H9 (cell line): ENCODE measurements around the gene WDR73. TPM values are rescaled to one million over a fixed set of nuclear protein-coding genes. Genes with fewer than 3 reads are reported as not detected.

Experiments used
- DNase-seq: peaks from one replicate; pipeline ENCODE4 v3.0.0-alpha.2; 2017
- H2AFZ ChIP-seq: one replicate; pipeline ENCODE4 v1.6.1; 2013; ENCODE audit warnings: mild to moderate bottlenecking, low read length, control low read depth, moderate library complexity
- H2AK5ac ChIP-seq: 2 replicates; pipeline ENCODE4 v1.6.1; 2013; ENCODE audit warnings: low read length, control low read depth, mixed read lengths; ENCODE audit not compliant: insufficient read length
- H2BK120ac ChIP-seq: one replicate; pipeline ENCODE4 v1.6.1; 2013; ENCODE audit warnings: low read depth, mild to moderate bottlenecking, low read length, control low read depth, inconsistent platforms; ENCODE audit not compliant: poor library complexity, severe bottlenecking
- H2BK12ac ChIP-seq: 2 replicates; pipeline ENCODE4 v1.6.1; 2013; ENCODE audit warnings: low read length, control low read depth, mixed read lengths, low read depth; ENCODE audit not compliant: insufficient read length
- H2BK15ac ChIP-seq: 2 replicates; pipeline ENCODE4 v1.6.1; 2013; ENCODE audit warnings: low read depth, low read length, control low read depth
- H2BK20ac ChIP-seq: one replicate; pipeline ENCODE4 v1.6.1; 2013; ENCODE audit warnings: low read depth, mild to moderate bottlenecking, low read length, control low read depth, inconsistent platforms; ENCODE audit not compliant: poor library complexity, severe bottlenecking
- H2BK5ac ChIP-seq: 2 replicates; pipeline ENCODE4 v1.6.1; 2013; ENCODE audit warnings: low read length, control low read depth, mixed read lengths; ENCODE audit not compliant: insufficient read length
- H3K14ac ChIP-seq: 2 replicates; pipeline ENCODE4 v1.6.1; 2013; ENCODE audit warnings: low read length, control low read depth; ENCODE audit not compliant: insufficient read depth
- H3K18ac ChIP-seq: 2 replicates; pipeline ENCODE4 v1.6.1; 2013; ENCODE audit warnings: low read depth, mild to moderate bottlenecking, mixed read lengths, low read length, control low read depth; ENCODE audit not compliant: insufficient read length
- H3K23ac ChIP-seq: 2 replicates; pipeline ENCODE4 v1.6.1; 2013; ENCODE audit warnings: low read length, control low read depth, mixed read lengths, low read depth; ENCODE audit not compliant: insufficient read length
- H3K23me2 ChIP-seq: 2 replicates; pipeline ENCODE4 v1.6.1; 2013; ENCODE audit warnings: low read depth, mild to moderate bottlenecking, mixed read lengths, low read length, control low read depth; ENCODE audit not compliant: insufficient read length, poor library complexity, severe bottlenecking
- H3K27ac ChIP-seq: 2 replicates; pipeline ENCODE4 v1.5.1; 2013; ENCODE audit warnings: low read length, control low read depth, mixed read lengths, low read depth; ENCODE audit not compliant: insufficient read length
- H3K27me3 ChIP-seq: 2 replicates; pipeline ENCODE4 v1.6.1; 2013; ENCODE audit warnings: low read length, control low read depth, inconsistent platforms; ENCODE audit not compliant: insufficient read depth
- H3K4ac ChIP-seq: 2 replicates; pipeline ENCODE4 v1.6.1; 2013; ENCODE audit warnings: low read depth, mild to moderate bottlenecking, control low read depth, inconsistent platforms, low read length, moderate library complexity
- H3K4me1 ChIP-seq: 2 replicates; pipeline ENCODE4 v1.6.1; 2013; ENCODE audit warnings: low read length, control low read depth, inconsistent platforms; ENCODE audit not compliant: insufficient read depth
- H3K4me2 ChIP-seq: 2 replicates; pipeline ENCODE4 v1.6.1; 2013; ENCODE audit warnings: low read length, control low read depth, mixed read lengths; ENCODE audit not compliant: insufficient read length, insufficient read depth
- H3K56ac ChIP-seq: 2 replicates; pipeline ENCODE4 v1.6.1; 2013; ENCODE audit warnings: low read depth, mild to moderate bottlenecking, mixed read lengths, low read length, control low read depth; ENCODE audit not compliant: insufficient read length
- H3K79me1 ChIP-seq: 2 replicates; pipeline ENCODE4 v1.6.1; 2013; ENCODE audit warnings: low read depth, mild to moderate bottlenecking, moderate library complexity, low read length, control low read depth, inconsistent platforms; ENCODE audit not compliant: insufficient read depth, poor library complexity, severe bottlenecking
- H3K79me2 ChIP-seq: 2 replicates; pipeline ENCODE4 v1.6.1; 2013; ENCODE audit warnings: low read length, control low read depth, inconsistent platforms; ENCODE audit not compliant: insufficient read depth
- H3K9ac ChIP-seq: 2 replicates; pipeline ENCODE4 v1.6.1; 2013; ENCODE audit warnings: low read length, control low read depth, mixed read lengths; ENCODE audit not compliant: insufficient read length; ENCODE audit errors: extremely low read depth
- H3K9me3 ChIP-seq: one replicate; pipeline ENCODE4 v1.6.1; 2013; ENCODE audit warnings: low read depth, low read length, inconsistent platforms; ENCODE audit not compliant: control insufficient read depth
- H3T11ph ChIP-seq: one replicate; pipeline ENCODE4 v1.6.1; 2013; ENCODE audit warnings: mild to moderate bottlenecking, low read length, control low read depth, inconsistent platforms
- H4K20me1 ChIP-seq: one replicate; pipeline ENCODE4 v1.6.1; 2013; ENCODE audit not compliant: control insufficient read depth, insufficient read length, insufficient read depth
- H4K5ac ChIP-seq: 2 replicates; pipeline ENCODE4 v1.6.1; 2013; ENCODE audit warnings: low read depth, mild to moderate bottlenecking, mixed read lengths, low read length, control low read depth; ENCODE audit not compliant: insufficient read length
- H4K8ac ChIP-seq: replicated peaks from 2 replicates; pipeline ENCODE4 v1.6.1; 2013; ENCODE audit warnings: low read length, control low read depth, mixed read lengths, low read depth; ENCODE audit not compliant: insufficient read length
- H4K91ac ChIP-seq: 2 replicates; pipeline ENCODE4 v1.6.1; 2013; ENCODE audit warnings: low read depth, mild to moderate bottlenecking, moderate library complexity, mixed read lengths, low read length, control low read depth; ENCODE audit not compliant: insufficient read length
- H3K27ac Mint-ChIP-seq, 3 experiments: 2 replicates in 2 of 3; 3 replicates in 1 of 3; pipeline ENCODE4 v1.8.0; 2020 to 2021; ENCODE audit warnings: mixed read lengths in 3 of 3, mild to moderate bottlenecking in 1 of 3, moderate library complexity in 1 of 3
- H3K27me3 Mint-ChIP-seq: 2 replicates; pipeline ENCODE4 v1.8.0; 2021; ENCODE audit warnings: low read depth, mild to moderate bottlenecking, moderate library complexity, mixed read lengths
- H3K36me3 Mint-ChIP-seq, 3 experiments: 2 replicates in 2 of 3; 3 replicates in 1 of 3; pipeline ENCODE4 v1.8.0; 2020 to 2021; ENCODE audit warnings: low read depth in 3 of 3, mixed read lengths in 3 of 3; ENCODE audit not compliant: insufficient read depth in 1 of 3
- H3K4me1 Mint-ChIP-seq, 2 experiments: 2 replicates each; pipeline ENCODE4 v1.8.0; 2020; ENCODE audit warnings: mixed read lengths in 2 of 2
- H3K4me3 Mint-ChIP-seq, 2 experiments: 2 replicates in 1 of 2; 3 replicates in 1 of 2; pipeline ENCODE4 v1.8.0; 2020 to 2021; ENCODE audit warnings: mild to moderate bottlenecking in 2 of 2, mixed read lengths in 2 of 2, moderate library complexity in 1 of 2
- H3K9me3 Mint-ChIP-seq, 2 experiments: 2 replicates in 1 of 2; 3 replicates in 1 of 2; pipeline ENCODE4 v1.8.0; 2020; ENCODE audit warnings: mild to moderate bottlenecking in 2 of 2, mixed read lengths in 2 of 2, moderate library complexity in 1 of 2
- CTCF ChIP-seq: fragments of 200-600 bp; sonication (generic); conservative IDR thresholded peaks from 3 replicates; pipeline ENCODE4 v1.8.0; 2021; ENCODE audit warnings: antibody characterized with exemption, mild to moderate bottlenecking
- WGBS: extraction: QIAGEN DNeasy Blood & Tissue Kit; methylation state at CpG from one replicate; pipeline ENCODE4 v1.1.7; 2013; ENCODE audit warnings: missing lambda C conversion rate, low lambda C conversion rate, mixed read lengths; ENCODE audit not compliant: insufficient read length; ENCODE audit errors: extremely low coverage; 5-methylcytosine and 5-hydroxymethylcytosine counted together
- total RNA-seq: library from RNA; stranded (reverse); gene quantifications from 2 replicates; pipeline ENCODE4 v1.2.1, GENCODE V29; 2021

WDR73 gene
- total RNA-seq, 1 experiment from 2014 or later = 41.6 TPM

GRCh38 chr15:84638103-84638502, 16.0 kb downstream of the WDR73 start:
- peak; percentile 55 for DNase-seq
- Histone ChIP-seq H3K79me1 (no peaks in the 10 kb centered on the region), H3K23ac (no peak overlapping the region), H2BK15ac (no peak overlapping the region), H3T11ph (no peak overlapping the region), H3K14ac (no peak overlapping the region), H3K4ac (no peak overlapping the region), H4K20me1 (no peaks in the 10 kb centered on the region), H3K4me2 (no peak overlapping the region), H3K4me1 (peaks cover 4% of the 10 kb centered on the region), H3K9ac (no peak overlapping the region), H3K9me3 (no peaks in the 10 kb centered on the region), H3K18ac (no peak overlapping the region), H2BK12ac (no peak overlapping the region), H4K5ac (no peak overlapping the region), H3K23me2 (peaks cover 14% of the 10 kb centered on the region), H3K79me2 (no peaks in the 10 kb centered on the region), H2BK20ac (no peak overlapping the region), H2BK120ac (no peak overlapping the region), H3K27me3 (no peaks in the 10 kb centered on the region; the same call in 1 of the 2 replicates), H2AK5ac (no peak overlapping the region), H3K56ac (no peak overlapping the region), H2AFZ (no peak overlapping the region), H2BK5ac (no peak overlapping the region), H4K91ac (no peak overlapping the region), H4K8ac (no peak overlapping the region), H3K27ac (no peak overlapping the region)
- H3K4me3 Mint-ChIP-seq = 0 out of 5 replicates have a peak overlapping the region, but pooled peaks of 1 of the 2 experiments have one; percentile 2
- peak; percentile 58; the same call in 2 of the 3 replicates for TF ChIP-seq CTCF
- no CpG with 5 or more reads among the region's 3 CpGs for WGBS
- H3K36me3 Mint-ChIP-seq = peaks cover 22 to 48% (median 32%) of the 10 kb centered on the region in 3 experiments
- peak overlapping the region in 2 of 3 experiments; percentile 0 to 9; a peak in 3 of 7 replicates for H3K27ac Mint-ChIP-seq
- H3K27me3 Mint-ChIP-seq = peaks cover 22% of the 10 kb centered on the region
- peaks cover 15 to 16% of the 10 kb centered on the region in 2 experiments for H3K4me1 Mint-ChIP-seq
- H3K9me3 Mint-ChIP-seq = no peaks in the 10 kb centered on the region
